SU-DHL-6 (cell line): ENCODE measurements around the gene IQCE.

ENCODE experiments used
- EZH2phosphoT487 ChIP-seq: fragments of 200-600 bp; sonication (generic), shearing (Covaris generic); conservative IDR thresholded peaks from 2 replicates; pipeline ENCODE4 v1.6.1; 2018; ENCODE audit warnings: mild to moderate bottlenecking, antibody characterized with exemption, low read length, moderate library complexity, mixed read lengths
- TF ChIP-seq, protein P1 (sequence below): fragments of 200-600 bp; sonication (generic); IDR thresholded peaks from one replicate; pipeline ENCODE4 v1.5.1; 2017; ENCODE audit warnings: antibody characterized with exemption, mild to moderate bottlenecking, low read length, moderate library complexity; ENCODE audit not compliant: insufficient read depth, poor library complexity, severe bottlenecking

DNA sequence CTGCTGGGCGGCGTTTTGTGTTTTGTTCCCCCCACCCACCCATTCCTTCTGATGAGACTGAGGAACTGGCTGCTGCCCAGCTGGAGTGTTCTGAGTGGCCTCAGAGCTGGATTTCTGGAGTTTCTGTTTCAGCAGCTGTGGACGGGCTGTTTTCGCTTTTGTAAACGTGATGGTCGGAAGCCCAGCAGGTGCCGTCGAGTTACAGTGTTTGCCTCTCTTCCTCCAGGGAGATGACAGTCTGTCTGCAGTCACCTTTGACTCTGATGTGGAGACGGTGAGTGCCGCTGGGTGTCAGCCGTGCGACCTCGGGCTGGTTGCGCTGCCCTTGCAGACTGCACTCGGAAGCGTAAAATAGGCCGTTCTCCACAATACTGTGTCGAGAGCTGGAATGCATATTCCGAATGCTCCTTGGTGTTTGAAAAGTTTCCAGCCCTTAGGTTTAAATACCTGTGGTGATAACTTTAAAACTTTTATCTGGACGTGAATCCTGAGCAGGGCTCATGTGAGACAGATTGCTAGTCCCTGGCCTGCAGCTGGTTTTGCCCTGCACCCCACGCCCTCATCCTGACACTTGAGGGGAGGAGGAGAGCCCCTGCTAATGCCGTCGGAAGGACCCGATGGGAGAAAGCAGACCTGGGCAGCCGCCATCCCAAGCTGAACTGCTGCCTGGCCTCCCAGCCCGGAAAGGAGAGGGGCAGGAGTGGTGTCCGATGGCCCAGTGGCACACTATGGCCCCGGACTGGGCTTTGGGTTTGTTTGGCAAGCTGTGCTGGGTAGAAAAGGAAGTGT is 8.3 kb downstream of the IQCE start:
- TF ChIP-seq, protein P1, sequence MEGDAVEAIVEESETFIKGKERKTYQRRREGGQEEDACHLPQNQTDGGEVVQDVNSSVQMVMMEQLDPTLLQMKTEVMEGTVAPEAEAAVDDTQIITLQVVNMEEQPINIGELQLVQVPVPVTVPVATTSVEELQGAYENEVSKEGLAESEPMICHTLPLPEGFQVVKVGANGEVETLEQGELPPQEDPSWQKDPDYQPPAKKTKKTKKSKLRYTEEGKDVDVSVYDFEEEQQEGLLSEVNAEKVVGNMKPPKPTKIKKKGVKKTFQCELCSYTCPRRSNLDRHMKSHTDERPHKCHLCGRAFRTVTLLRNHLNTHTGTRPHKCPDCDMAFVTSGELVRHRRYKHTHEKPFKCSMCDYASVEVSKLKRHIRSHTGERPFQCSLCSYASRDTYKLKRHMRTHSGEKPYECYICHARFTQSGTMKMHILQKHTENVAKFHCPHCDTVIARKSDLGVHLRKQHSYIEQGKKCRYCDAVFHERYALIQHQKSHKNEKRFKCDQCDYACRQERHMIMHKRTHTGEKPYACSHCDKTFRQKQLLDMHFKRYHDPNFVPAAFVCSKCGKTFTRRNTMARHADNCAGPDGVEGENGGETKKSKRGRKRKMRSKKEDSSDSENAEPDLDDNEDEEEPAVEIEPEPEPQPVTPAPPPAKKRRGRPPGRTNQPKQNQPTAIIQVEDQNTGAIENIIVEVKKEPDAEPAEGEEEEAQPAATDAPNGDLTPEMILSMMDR: no peak
- TF ChIP-seq EZH2phosphoT487: no peak
